IPS DF 6.9 (cell line): ENCODE measurements around the gene MAPK8IP1.

Experiments
- DNase-seq: peaks from one replicate; pipeline ENCODE4 v3.0.0-alpha.2; 2013; ENCODE audit warnings: low read depth, low spot score
- H3K27ac ChIP-seq: one replicate; pipeline ENCODE4 v1.5.1; 2013; ENCODE audit warnings: low read length, control low read depth
- H3K27me3 ChIP-seq: 2 replicates; pipeline ENCODE4 v1.6.1; 2013; ENCODE audit warnings: mild to moderate bottlenecking, low read length; ENCODE audit not compliant: control insufficient read depth, insufficient read depth
- H3K36me3 ChIP-seq: 2 replicates; pipeline ENCODE4 v1.6.1; 2013; ENCODE audit warnings: low read length; ENCODE audit not compliant: control insufficient read depth, insufficient read depth
- H3K4me1 ChIP-seq: 2 replicates; pipeline ENCODE4 v1.6.1; 2013; ENCODE audit warnings: low read length; ENCODE audit not compliant: control insufficient read depth, insufficient read depth
- H3K4me3 ChIP-seq: 2 replicates; pipeline ENCODE4 v1.5.1; 2013; ENCODE audit warnings: mild to moderate bottlenecking, low read length
- H3K9me3 ChIP-seq: 2 replicates; pipeline ENCODE4 v1.6.1; 2013; ENCODE audit warnings: low read length, inconsistent platforms; ENCODE audit not compliant: control insufficient read depth, insufficient read depth
- WGBS: extraction: QIAGEN DNeasy Blood & Tissue Kit; methylation state at CpG from one replicate; pipeline ENCODE4 v1.1.7; 2013; ENCODE audit warnings: mixed read lengths, missing lambda C conversion rate; ENCODE audit not compliant: insufficient read length, insufficient coverage; 5-methylcytosine and 5-hydroxymethylcytosine counted together

Gene MAPK8IP1

GRCh38 chr11:45879803-45880686, 5.4 kb upstream of the MAPK8IP1 start:
- Histone ChIP-seq H3K4me3 (no peak overlapping the region), H3K36me3 (no peaks in the 10 kb centered on the region), H3K27me3 (no peaks in the 10 kb centered on the region), H3K27ac (no peak overlapping the region), H3K9me3 (no peaks in the 10 kb centered on the region), H3K4me1 (no peaks in the 10 kb centered on the region)
- WGBS = no CpG with 5 or more reads among the region's 7 CpGs
- no peak for DNase-seq

GRCh38 chr11:45880772-45881570, 4.5 kb upstream of the MAPK8IP1 start:
- Histone ChIP-seq H3K4me3 (no peak overlapping the region), H3K27me3 (no peaks in the 10 kb centered on the region), H3K9me3 (no peaks in the 10 kb centered on the region), H3K4me1 (no peaks in the 10 kb centered on the region), H3K27ac (no peak overlapping the region), H3K36me3 (no peaks in the 10 kb centered on the region)
- no CpG with 5 or more reads among the region's 15 CpGs for WGBS
- no peak for DNase-seq

- DNase-seq = no peak
- Histone ChIP-seq H3K4me3 (no peak overlapping the region), H3K27me3 (no peaks in the 10 kb centered on the region), H3K4me1 (peaks cover 2% of the 10 kb centered on the region; the same call in 1 of the 2 replicates), H3K27ac (no peak overlapping the region), H3K36me3 (no peaks in the 10 kb centered on the region), H3K9me3 (no peaks in the 10 kb centered on the region)
- WGBS = no CpG with 5 or more reads among the region's 6 CpGs
Measured at GRCh38 chr11:45881708-45882368, 3.6 kb upstream of the MAPK8IP1 start.

GRCh38 chr11:45884596-45885185, 760 bp upstream of the MAPK8IP1 start:
- H3K36me3 ChIP-seq = no peaks in the 10 kb centered on the region
- WGBS = no CpG with 5 or more reads among the region's 10 CpGs
- no peaks in the 10 kb centered on the region for H3K27me3 ChIP-seq
- no peak for DNase-seq
- no peak overlapping the region for H3K4me3 ChIP-seq
- peaks cover 2% of the 10 kb centered on the region; the same call in 1 of the 2 replicates for H3K4me1 ChIP-seq
- no peak overlapping the region for H3K27ac ChIP-seq
- H3K9me3 ChIP-seq = no peaks in the 10 kb centered on the region

GRCh38 chr11:45885921-45886721, 670 bp downstream of the MAPK8IP1 start:
- no peaks in the 10 kb centered on the region for H3K9me3 ChIP-seq
- DNase-seq = no peak
- peak overlapping the region; percentile 79; the same call in 1 of the 2 replicates for H3K4me3 ChIP-seq
- WGBS = no CpG with 5 or more reads among the region's 43 CpGs
- H3K27ac ChIP-seq = no peak overlapping the region
- H3K27me3 ChIP-seq = no peaks in the 10 kb centered on the region
- H3K4me1 ChIP-seq = peaks cover 2% of the 10 kb centered on the region; the same call in 1 of the 2 replicates
- H3K36me3 ChIP-seq = no peaks in the 10 kb centered on the region

GRCh38 chr11:45886816-45887520, 1.5 kb downstream of the MAPK8IP1 start:
- WGBS = no CpG with 5 or more reads among the region's 4 CpGs

GRCh38 chr11:45887587-45887986, 2.1 kb downstream of the MAPK8IP1 start:
- Histone ChIP-seq H3K27me3 (no peaks in the 10 kb centered on the region), H3K27ac (no peak overlapping the region), H3K4me3 (no peak overlapping the region), H3K36me3 (no peaks in the 10 kb centered on the region), H3K9me3 (no peaks in the 10 kb centered on the region), H3K4me1 (peaks cover 2% of the 10 kb centered on the region; the same call in 1 of the 2 replicates)
- WGBS = no CpG with 5 or more reads among the region's 10 CpGs
- DNase-seq = no peak

More at GRCh38 chr11:45886816-45887520, 1.5 kb downstream of the MAPK8IP1 start:
- Histone ChIP-seq H3K9me3 (no peaks in the 10 kb centered on the region), H3K27ac (no peak overlapping the region), H3K4me1 (peaks cover 2% of the 10 kb centered on the region; the same call in 1 of the 2 replicates), H3K4me3 (no peak overlapping the region), H3K27me3 (no peaks in the 10 kb centered on the region), H3K36me3 (no peaks in the 10 kb centered on the region)
- no peak for DNase-seq

- no peak for DNase-seq
Measured at GRCh38 chr11:45889555-45889954, 4.1 kb downstream of the MAPK8IP1 start.

GRCh38 chr11:45889966-45890365, 4.5 kb downstream of the MAPK8IP1 start:
- H3K36me3 ChIP-seq = no peaks in the 10 kb centered on the region
- no peak for DNase-seq
- peaks cover 2% of the 10 kb centered on the region; the same call in 1 of the 2 replicates for H3K4me1 ChIP-seq
- no peaks in the 10 kb centered on the region for H3K27me3 ChIP-seq
- no peak overlapping the region for H3K4me3 ChIP-seq
- no CpG with 5 or more reads among the region's 9 CpGs for WGBS
- no peaks in the 10 kb centered on the region for H3K9me3 ChIP-seq
- H3K27ac ChIP-seq = no peak overlapping the region

More at GRCh38 chr11:45889555-45889954, 4.1 kb downstream of the MAPK8IP1 start:
- no CpG with 5 or more reads among the region's 8 CpGs for WGBS
- Histone ChIP-seq H3K9me3 (no peaks in the 10 kb centered on the region), H3K36me3 (no peaks in the 10 kb centered on the region), H3K4me1 (peaks cover 2% of the 10 kb centered on the region; the same call in 1 of the 2 replicates), H3K4me3 (no peak overlapping the region), H3K27me3 (no peaks in the 10 kb centered on the region), H3K27ac (no peak overlapping the region)
